GM19372 (cell line): Measurements from ENCODE around the gene CHCHD6.

Experiments
- ATAC-seq: cut with Tn5 transposase; IDR thresholded peaks from one replicate; pipeline ENCODE4 v1.9.1; 2021; ENCODE audit warnings: mild to moderate bottlenecking, low read depth, moderate library complexity; ENCODE audit not compliant: unreplicated experiment

Gene CHCHD6

GRCh38 chr3:126667631-126668449, 36.2 kb upstream of the CHCHD6 start:
- no peak for ATAC-seq

- ATAC-seq = no peak
Measured at GRCh38 chr3:126668450-126669401, 35.3 kb upstream of the CHCHD6 start.

- no peak for ATAC-seq
Measured at GRCh38 chr3:126671521-126671920, 32.5 kb upstream of the CHCHD6 start.

- ATAC-seq = no peak
Measured at GRCh38 chr3:126672340-126672739, 31.7 kb upstream of the CHCHD6 start.

- ATAC-seq = no peak
Measured at GRCh38 chr3:126672741-126673140, 31.3 kb upstream of the CHCHD6 start.

GRCh38 chr3:126676919-126677705, 26.9 kb upstream of the CHCHD6 start:
- ATAC-seq = no peak

GRCh38 chr3:126677862-126678503, 26.1 kb upstream of the CHCHD6 start:
- ATAC-seq = no peak

- no peak for ATAC-seq
Measured at GRCh38 chr3:126678693-126679317, 25.2 kb upstream of the CHCHD6 start.

- ATAC-seq = no peak
Measured at GRCh38 chr3:126679318-126679751, 24.7 kb upstream of the CHCHD6 start.

GRCh38 chr3:126679831-126680666, 24.0 kb upstream of the CHCHD6 start:
- ATAC-seq = no peak

- no peak for ATAC-seq
Measured at GRCh38 chr3:126680667-126681055, 23.4 kb upstream of the CHCHD6 start.

GRCh38 chr3:126682009-126682408, 22.0 kb upstream of the CHCHD6 start:
- ATAC-seq = no peak

- no peak for ATAC-seq
Measured at GRCh38 chr3:126683069-126683468, 21.0 kb upstream of the CHCHD6 start.

- no peak for ATAC-seq
Measured at GRCh38 chr3:126684218-126684751, 19.8 kb upstream of the CHCHD6 start.

GRCh38 chr3:126685021-126685420, 19.0 kb upstream of the CHCHD6 start:
- ATAC-seq = no peak

GRCh38 chr3:126685493-126685892, 18.5 kb upstream of the CHCHD6 start:
- no peak for ATAC-seq

GRCh38 chr3:126691765-126692164, 12.3 kb upstream of the CHCHD6 start:
- ATAC-seq = no peak

GRCh38 chr3:126692858-126693257, 11.2 kb upstream of the CHCHD6 start:
- no peak for ATAC-seq

- no peak for ATAC-seq
Measured at GRCh38 chr3:126693921-126694320, 10.1 kb upstream of the CHCHD6 start.
